Stimulated activated naive B cell treated with anti-CD40 and anti-IgM and Interleukin-4, amounts not matched to agents 10 μg/mL and 1 μg/mL and 100 μg/mL, for 72 hours (primary cell): Measurements from ENCODE around the gene ZAR1L.
A peak's percentile ranks its signal among the peaks of the same experiment; 100 is the strongest.

ENCODE experiments used
- ATAC-seq, 2 donors: fragments of 150-1000 bp; cut with Tn5 transposase; replicated peaks; 2 replicates each; pipeline ENCODE4 v1.10.0; 2021; ENCODE audit warnings: moderate library complexity in 1 of 2
- DNase-seq: peaks from one replicate; pipeline ENCODE4 v3.0.0; 2021
- H3K27ac Mint-ChIP-seq: one replicate; pipeline ENCODE4 v1.8.0; 2022; ENCODE audit warnings: mild to moderate bottlenecking, mixed read lengths
- H3K27me3 Mint-ChIP-seq, 2 donors: one replicate each; pipeline ENCODE4 v1.8.0; 2022; ENCODE audit warnings: mixed read lengths in 2 of 2
- H3K36me3 Mint-ChIP-seq, 2 donors: one replicate each; pipeline ENCODE4 v1.8.0; 2022; ENCODE audit warnings: mixed read lengths in 2 of 2, mild to moderate bottlenecking in 1 of 2
- H3K4me1 Mint-ChIP-seq, 2 donors: one replicate each; pipeline ENCODE4 v1.8.0; 2022; ENCODE audit warnings: mixed read lengths in 2 of 2, mild to moderate bottlenecking in 1 of 2
- H3K4me3 Mint-ChIP-seq, 2 donors: one replicate each; pipeline ENCODE4 v1.8.0; 2022; ENCODE audit warnings: mild to moderate bottlenecking in 2 of 2, mixed read lengths in 2 of 2, moderate library complexity in 1 of 2
- H3K9me3 Mint-ChIP-seq, 2 donors: one replicate each; pipeline ENCODE4 v1.8.0; 2022; ENCODE audit warnings: mixed read lengths in 2 of 2, mild to moderate bottlenecking in 1 of 2

The ZAR1L gene

GRCh38 chr13:32282096-32282711 is 33.0 kb downstream of the ZAR1L start:
- Mint-ChIP-seq H3K4me1 (no peaks in the 10 kb centered on the region), H3K27ac (no peak overlapping the region), H3K9me3 (no peaks in the 10 kb centered on the region), H3K36me3 (no peaks in the 10 kb centered on the region), H3K27me3 (no peaks in the 10 kb centered on the region), H3K4me3 (no peak overlapping the region)
- ATAC-seq = no peak
- no peak for DNase-seq

DNA sequence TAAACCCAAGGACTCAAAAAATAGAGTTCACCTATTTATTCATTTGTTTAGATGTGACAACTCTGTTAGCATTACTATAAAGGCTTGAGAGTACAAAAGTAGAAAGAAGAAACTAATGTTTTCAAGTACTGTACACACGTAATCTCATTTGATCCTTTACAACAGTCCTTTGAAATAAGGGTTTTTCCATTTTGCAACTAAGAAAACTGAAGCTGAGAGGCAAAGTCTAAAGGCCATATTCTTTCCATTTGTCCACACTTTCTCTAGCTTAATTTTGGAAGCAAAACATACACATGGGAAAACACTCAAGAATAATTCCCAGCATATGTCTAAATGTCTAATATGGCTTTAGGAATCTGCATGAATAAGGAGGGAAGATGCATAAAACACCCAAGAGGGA is 34.1 kb downstream of the ZAR1L start:
- Mint-ChIP-seq H3K4me3 (no peak overlapping the region), H3K9me3 (no peaks in the 10 kb centered on the region), H3K27me3 (no peaks in the 10 kb centered on the region), H3K4me1 (no peaks in the 10 kb centered on the region), H3K27ac (no peak overlapping the region), H3K36me3 (no peaks in the 10 kb centered on the region)
- DNase-seq = no peak
- no peak for ATAC-seq

GRCh38 chr13:32278426-32278825 is 36.7 kb downstream of the ZAR1L start:
- Mint-ChIP-seq H3K36me3 (no peaks in the 10 kb centered on the region), H3K27me3 (no peaks in the 10 kb centered on the region), H3K27ac (no peak overlapping the region), H3K9me3 (no peaks in the 10 kb centered on the region), H3K4me1 (no peaks in the 10 kb centered on the region), H3K4me3 (no peak overlapping the region)
- ATAC-seq (no peak), DNase-seq (no peak)

- Mint-ChIP-seq H3K9me3 (no peaks in the 10 kb centered on the region), H3K4me3 (no peak overlapping the region), H3K27me3 (no peaks in the 10 kb centered on the region), H3K36me3 (no peaks in the 10 kb centered on the region), H3K27ac (no peak overlapping the region), H3K4me1 (no peaks in the 10 kb centered on the region)
- ATAC-seq = no peak
- DNase-seq = no peak
These were observed 37.3 kb downstream of the ZAR1L start for GRCh38 chr13:32277839-32278238.

- Mint-ChIP-seq H3K4me1 (no peaks in the 10 kb centered on the region), H3K27me3 (no peaks in the 10 kb centered on the region), H3K36me3 (no peaks in the 10 kb centered on the region), H3K9me3 (peaks cover 0 to 2% of the 10 kb centered on the region in 2 donors), H3K4me3 (no peak overlapping the region), H3K27ac (no peak overlapping the region)
- ATAC-seq (no peak), DNase-seq (no peak)
These were observed 43.0 kb downstream of the ZAR1L start for GRCh38 chr13:32272021-32272683.

DNA sequence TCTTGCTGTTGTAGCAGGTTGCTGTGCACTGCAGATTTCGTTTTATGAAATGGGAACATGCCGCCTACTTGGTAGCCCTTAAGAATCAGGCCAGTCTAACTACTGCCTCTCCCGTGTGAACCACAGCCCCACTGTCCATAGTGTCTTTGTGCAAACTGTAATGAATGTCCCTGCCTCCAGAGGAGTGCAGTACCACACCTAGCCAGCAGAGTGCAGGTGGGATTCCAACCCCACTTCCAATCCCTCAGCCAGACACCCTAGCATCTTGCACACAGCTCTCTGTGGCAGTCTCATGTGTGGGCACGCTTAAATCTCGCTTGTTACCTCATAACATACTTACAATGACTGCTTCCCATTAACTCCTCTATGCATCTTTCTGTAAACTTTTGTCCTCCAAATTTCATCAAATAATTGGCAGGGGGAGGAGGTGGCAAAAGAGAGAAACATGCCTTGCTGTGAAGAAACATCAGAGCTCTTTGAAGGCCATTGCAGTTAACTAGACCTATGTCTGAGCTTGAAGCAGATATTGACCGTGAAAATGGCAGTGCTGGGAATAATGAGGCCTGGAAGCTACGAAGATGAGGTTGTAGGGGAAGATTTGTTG is 47.2 kb downstream of the ZAR1L start:
- DNase-seq (peak; percentile 4), ATAC-seq (peak; percentile 48 to 79)
- Mint-ChIP-seq H3K36me3 (no peaks in the 10 kb centered on the region), H3K27me3 (no peaks in the 10 kb centered on the region), H3K4me3 (no peak overlapping the region), H3K4me1 (no peaks in the 10 kb centered on the region), H3K9me3 (peaks cover 0 to 2% of the 10 kb centered on the region in 2 donors), H3K27ac (no peak overlapping the region)

DNA sequence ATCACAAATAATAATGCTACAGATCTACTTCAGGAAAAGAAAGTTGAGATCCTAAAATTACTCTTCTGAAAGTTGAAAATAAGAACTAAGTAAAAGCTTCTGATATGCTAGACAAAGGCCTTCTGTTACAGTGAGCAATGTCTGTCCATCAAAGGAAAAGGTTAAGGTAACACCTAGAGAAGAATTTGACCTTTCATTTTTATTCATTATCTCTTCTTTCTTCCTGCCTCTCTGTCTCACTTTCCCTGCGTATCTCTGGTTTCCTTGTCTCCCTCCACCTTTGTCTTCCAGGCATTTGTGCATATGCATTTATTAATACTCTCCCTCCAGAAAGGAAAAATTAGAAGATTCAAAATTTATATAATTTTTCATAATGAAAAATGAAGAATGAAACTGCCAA is 49.0 kb downstream of the ZAR1L start:
- Mint-ChIP-seq H3K4me3 (no peak overlapping the region), H3K4me1 (no peaks in the 10 kb centered on the region), H3K36me3 (no peaks in the 10 kb centered on the region), H3K9me3 (no peaks in the 10 kb centered on the region), H3K27me3 (no peaks in the 10 kb centered on the region), H3K27ac (no peak overlapping the region)
- ATAC-seq (no peak), DNase-seq (no peak)

GRCh38 chr13:32265726-32266125 is 49.4 kb downstream of the ZAR1L start:
- Mint-ChIP-seq H3K9me3 (no peaks in the 10 kb centered on the region), H3K27ac (no peak overlapping the region), H3K4me1 (no peaks in the 10 kb centered on the region), H3K36me3 (no peaks in the 10 kb centered on the region), H3K4me3 (no peak overlapping the region), H3K27me3 (no peaks in the 10 kb centered on the region)
- no peak for DNase-seq
- ATAC-seq = no peak

GRCh38 chr13:32264407-32264806 is 50.8 kb downstream of the ZAR1L start:
- H3K9me3 Mint-ChIP-seq = no peaks in the 10 kb centered on the region
- DNase-seq = no peak
- H3K4me1 Mint-ChIP-seq = no peaks in the 10 kb centered on the region
- H3K36me3 Mint-ChIP-seq = no peaks in the 10 kb centered on the region
- H3K27ac Mint-ChIP-seq = no peak overlapping the region
- no peak overlapping the region for H3K4me3 Mint-ChIP-seq
- ATAC-seq = no peak
- H3K27me3 Mint-ChIP-seq = no peaks in the 10 kb centered on the region

- no peak overlapping the region for H3K4me3 Mint-ChIP-seq
- no peak for ATAC-seq
- no peaks in the 10 kb centered on the region for H3K27me3 Mint-ChIP-seq
- no peak overlapping the region for H3K27ac Mint-ChIP-seq
- no peaks in the 10 kb centered on the region for H3K4me1 Mint-ChIP-seq
- H3K9me3 Mint-ChIP-seq = no peaks in the 10 kb centered on the region
- DNase-seq = no peak
- H3K36me3 Mint-ChIP-seq = no peaks in the 10 kb centered on the region
These were observed 52.5 kb downstream of the ZAR1L start for GRCh38 chr13:32262619-32263018.

- no peaks in the 10 kb centered on the region for H3K27me3 Mint-ChIP-seq
These were observed 53.0 kb downstream of the ZAR1L start for GRCh38 chr13:32262165-32262564.

GRCh38 chr13:32261567-32261966 is 53.6 kb downstream of the ZAR1L start:
- no peak overlapping the region for H3K27ac Mint-ChIP-seq
- H3K4me3 Mint-ChIP-seq = no peak overlapping the region
- no peak for DNase-seq
- ATAC-seq = no peak
- H3K27me3 Mint-ChIP-seq = no peaks in the 10 kb centered on the region
- no peaks in the 10 kb centered on the region for H3K36me3 Mint-ChIP-seq
- no peaks in the 10 kb centered on the region for H3K9me3 Mint-ChIP-seq
- H3K4me1 Mint-ChIP-seq = no peaks in the 10 kb centered on the region

More at GRCh38 chr13:32262165-32262564, 53.0 kb downstream of the ZAR1L start:
- ATAC-seq (no peak), DNase-seq (no peak)
- H3K27ac Mint-ChIP-seq = no peak overlapping the region
- no peaks in the 10 kb centered on the region for H3K9me3 Mint-ChIP-seq
- no peak overlapping the region for H3K4me3 Mint-ChIP-seq
- no peaks in the 10 kb centered on the region for H3K4me1 Mint-ChIP-seq
- H3K36me3 Mint-ChIP-seq = no peaks in the 10 kb centered on the region

GRCh38 chr13:32259116-32259515 is 56.0 kb downstream of the ZAR1L start:
- H3K27ac Mint-ChIP-seq = no peak overlapping the region
- no peak for ATAC-seq
- H3K4me1 Mint-ChIP-seq = no peaks in the 10 kb centered on the region
- H3K9me3 Mint-ChIP-seq = no peaks in the 10 kb centered on the region
- H3K27me3 Mint-ChIP-seq = no peaks in the 10 kb centered on the region
- no peak overlapping the region for H3K4me3 Mint-ChIP-seq
- DNase-seq = no peak
- H3K36me3 Mint-ChIP-seq = no peaks in the 10 kb centered on the region

DNA sequence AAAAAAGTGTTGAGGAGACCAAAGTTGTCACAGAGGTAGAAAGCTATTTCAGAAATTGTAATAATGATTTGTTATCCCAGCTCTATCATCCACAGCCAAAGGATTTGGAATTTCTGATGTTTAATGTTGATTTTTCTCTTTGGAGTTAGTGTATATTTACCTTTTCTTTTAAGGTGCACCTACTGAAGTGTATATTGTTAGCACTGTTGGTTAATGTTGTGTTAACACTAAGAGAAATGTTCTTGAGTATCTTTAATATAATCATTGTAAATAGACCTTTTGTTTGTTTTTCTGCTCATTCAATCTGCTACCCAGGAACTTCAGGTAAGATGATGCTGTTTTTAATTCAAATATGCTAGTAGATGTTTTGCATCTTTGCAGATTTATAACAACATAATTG is 57.5 kb downstream of the ZAR1L start:
- Mint-ChIP-seq H3K27me3 (no peaks in the 10 kb centered on the region), H3K27ac (no peak overlapping the region), H3K4me1 (no peaks in the 10 kb centered on the region), H3K9me3 (no peaks in the 10 kb centered on the region), H3K4me3 (no peak overlapping the region), H3K36me3 (no peaks in the 10 kb centered on the region)
- DNase-seq (no peak), ATAC-seq (no peak)

DNA sequence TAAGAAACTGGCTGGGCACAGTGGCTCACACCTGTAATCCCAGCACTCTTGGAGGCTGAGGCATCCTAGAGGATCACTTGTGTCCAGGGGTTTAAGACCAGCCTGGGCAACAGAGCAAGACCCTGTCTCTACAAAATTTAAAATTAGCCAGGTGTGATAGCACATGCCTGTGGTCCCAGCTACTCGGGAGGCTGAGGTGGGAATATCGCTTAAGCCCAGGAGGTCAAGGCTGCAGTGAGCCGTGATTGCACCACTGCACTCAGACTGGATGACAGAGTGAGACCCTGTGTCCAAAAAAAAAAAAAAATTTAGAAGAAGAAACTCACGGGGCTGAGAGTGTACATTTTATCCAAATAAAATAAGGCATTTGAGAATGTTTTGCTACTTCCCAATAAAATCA is 58.9 kb downstream of the ZAR1L start:
- H3K27me3 Mint-ChIP-seq = no peaks in the 10 kb centered on the region
- ATAC-seq (no peak), DNase-seq (no peak)
- no peaks in the 10 kb centered on the region for H3K4me1 Mint-ChIP-seq
- no peaks in the 10 kb centered on the region for H3K36me3 Mint-ChIP-seq
- H3K9me3 Mint-ChIP-seq = no peaks in the 10 kb centered on the region
- H3K27ac Mint-ChIP-seq = no peak overlapping the region
- no peak overlapping the region for H3K4me3 Mint-ChIP-seq
